T-helper 17 cell (primary cell): ENCODE measurements around the gene HLA-B. TPM values are rescaled to one million over a fixed set of nuclear protein-coding genes. Genes with fewer than 3 reads are reported as not detected.
"Not testable (repeated sequence)": the region's sequence is repeated elsewhere in the genome, so short reads cannot be mapped to it uniquely, and the experiment has no call there.

Experiments
- ATAC-seq: fragments of 150-1000 bp; cut with Tn5 transposase; 2 replicates; pipeline ENCODE4 v1.10.0; 2021; ENCODE audit warnings: mild to moderate bottlenecking, moderate library complexity
- DNase-seq, 3 donors: peaks; one replicate each; pipeline versions ENCODE4 v3.0.0 to v3.0.0-alpha.2; 2020 to 2021
- H3K9me3 ChIP-seq: one replicate; pipeline ENCODE4 v1.7.0; 2013; ENCODE audit warnings: low read length, mild to moderate bottlenecking; ENCODE audit not compliant: control insufficient read depth, poor library complexity, severe bottlenecking
- H3K27ac Mint-ChIP-seq: one replicate; pipeline ENCODE4 v1.8.0; 2022; ENCODE audit warnings: mild to moderate bottlenecking, moderate library complexity, mixed read lengths
- H3K27me3 Mint-ChIP-seq: one replicate; pipeline ENCODE4 v1.8.0; 2022; ENCODE audit warnings: mixed read lengths
- H3K36me3 Mint-ChIP-seq: one replicate; pipeline ENCODE4 v1.8.0; 2022; ENCODE audit warnings: low read depth, mixed read lengths
- H3K4me1 Mint-ChIP-seq: one replicate; pipeline ENCODE4 v1.8.0; 2022; ENCODE audit warnings: mild to moderate bottlenecking, mixed read lengths
- H3K4me3 Mint-ChIP-seq: one replicate; pipeline ENCODE4 v1.8.0; 2022; ENCODE audit warnings: mild to moderate bottlenecking, moderate library complexity, mixed read lengths
- total RNA-seq, 4 donors: library from RNA in 2 of 4; stranded (reverse) in 2 of 4; gene quantifications; one replicate each; pipeline ENCODE4 v1.2.3 and lab custom pipeline; 2022 to 2026

The HLA-B gene
- total RNA-seq, 2 donors from 2014 or later: 7,013 to 7,159 TPM

DNA sequence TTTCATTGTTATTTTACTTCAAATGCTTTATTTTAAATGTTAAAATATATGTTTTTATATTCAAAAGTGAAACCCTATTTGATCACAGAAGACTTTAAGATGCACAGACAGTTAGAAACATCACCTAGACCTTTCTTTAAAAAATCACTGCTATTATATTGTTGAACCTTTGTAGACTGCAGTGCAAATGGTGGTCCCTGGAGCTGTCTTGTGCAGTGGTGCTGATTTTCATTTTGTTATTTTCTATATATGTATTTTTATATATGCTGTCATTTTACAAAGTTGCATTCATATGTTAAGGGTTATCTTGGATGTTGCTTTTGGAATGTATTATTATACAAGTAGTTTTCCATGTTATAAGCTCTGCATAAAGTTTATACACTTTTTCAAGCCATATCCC, 18.7 kb upstream of the HLA-B start:
- Mint-ChIP-seq H3K4me1 (no peaks in the 10 kb centered on the region), H3K36me3 (peaks cover 3% of the 10 kb centered on the region), H3K27me3 (peaks cover 35% of the 10 kb centered on the region), H3K4me3 (no peak overlapping the region), H3K27ac (no peak overlapping the region)
- DNase-seq (no peak), ATAC-seq (no peak)
- no peaks in the 10 kb centered on the region for H3K9me3 ChIP-seq

GRCh38 chr6:31374118-31374517, 17.1 kb upstream of the HLA-B start:
- not testable (repeated sequence) for H3K36me3 Mint-ChIP-seq, DNase-seq, H3K9me3 ChIP-seq, H3K4me3 Mint-ChIP-seq, H3K27ac Mint-ChIP-seq, H3K4me1 Mint-ChIP-seq
- peaks cover 38% of the 10 kb centered on the region for H3K27me3 Mint-ChIP-seq
- ATAC-seq: peak; percentile 32

DNA sequence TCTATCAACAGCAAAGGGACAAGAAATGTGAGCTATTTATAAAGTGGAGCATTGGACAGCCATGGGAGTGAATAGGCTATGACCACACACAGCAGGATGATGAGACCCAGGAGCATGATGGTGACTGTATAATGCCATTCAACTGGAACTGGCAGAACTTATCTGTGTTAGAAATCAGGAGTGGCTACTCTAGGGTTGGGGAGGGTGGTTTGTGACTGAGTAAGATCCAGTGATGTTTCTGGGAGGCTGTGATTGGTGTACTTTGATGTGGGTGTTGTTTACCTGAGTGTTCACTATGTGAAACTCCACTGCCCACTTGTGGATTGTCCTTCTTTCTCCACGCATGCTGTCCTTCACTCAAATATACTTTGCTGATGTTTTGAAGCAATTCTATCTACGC, 11.5 kb upstream of the HLA-B start:
- Mint-ChIP-seq H3K4me1 (peaks cover 10% of the 10 kb centered on the region), H3K4me3 (no peak overlapping the region), H3K27me3 (peaks cover 24% of the 10 kb centered on the region), H3K36me3 (peaks cover 3% of the 10 kb centered on the region), H3K27ac (no peak overlapping the region)
- DNase-seq (no peak), ATAC-seq (no peak)
- H3K9me3 ChIP-seq: no peaks in the 10 kb centered on the region

GRCh38 chr6:31366693-31367470, 9.9 kb upstream of the HLA-B start:
- peak overlapping the region; percentile 84 for H3K4me3 Mint-ChIP-seq
- H3K27me3 Mint-ChIP-seq: peaks cover 24% of the 10 kb centered on the region
- H3K9me3 ChIP-seq: no peaks in the 10 kb centered on the region
- H3K27ac Mint-ChIP-seq: peak overlapping the region; percentile 83
- DNase-seq (peak; percentile 76 to 82 (median 81)), ATAC-seq (peak; percentile 99)
- peaks cover 10% of the 10 kb centered on the region for H3K4me1 Mint-ChIP-seq
- H3K36me3 Mint-ChIP-seq: no peaks in the 10 kb centered on the region

DNA sequence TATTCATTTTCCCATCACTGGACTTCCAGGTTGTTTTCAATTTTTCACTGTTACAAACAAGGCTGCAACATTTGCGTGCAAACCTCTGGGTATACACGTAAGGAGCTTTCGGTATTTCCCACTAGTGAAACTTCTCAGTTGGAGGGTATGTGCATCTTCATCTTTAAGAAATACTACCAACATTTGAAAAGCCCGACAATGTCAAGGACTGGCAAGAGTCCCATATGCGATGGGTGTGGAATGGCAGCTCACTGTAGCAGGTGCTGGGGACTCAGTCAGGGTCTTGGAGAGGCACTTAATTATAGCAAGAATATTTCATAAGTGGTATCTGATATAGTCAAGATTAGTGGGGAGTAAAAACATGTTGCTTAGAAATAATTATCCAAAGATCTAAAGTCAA, 8.9 kb upstream of the HLA-B start:
- peaks cover 24% of the 10 kb centered on the region for H3K27me3 Mint-ChIP-seq
- H3K27ac Mint-ChIP-seq: no peak overlapping the region
- H3K9me3 ChIP-seq: no peaks in the 10 kb centered on the region
- ATAC-seq (no peak), DNase-seq (no peak)
- H3K36me3 Mint-ChIP-seq: no peaks in the 10 kb centered on the region
- peaks cover 10% of the 10 kb centered on the region for H3K4me1 Mint-ChIP-seq
- H3K4me3 Mint-ChIP-seq: peak overlapping the region; percentile 49

DNA sequence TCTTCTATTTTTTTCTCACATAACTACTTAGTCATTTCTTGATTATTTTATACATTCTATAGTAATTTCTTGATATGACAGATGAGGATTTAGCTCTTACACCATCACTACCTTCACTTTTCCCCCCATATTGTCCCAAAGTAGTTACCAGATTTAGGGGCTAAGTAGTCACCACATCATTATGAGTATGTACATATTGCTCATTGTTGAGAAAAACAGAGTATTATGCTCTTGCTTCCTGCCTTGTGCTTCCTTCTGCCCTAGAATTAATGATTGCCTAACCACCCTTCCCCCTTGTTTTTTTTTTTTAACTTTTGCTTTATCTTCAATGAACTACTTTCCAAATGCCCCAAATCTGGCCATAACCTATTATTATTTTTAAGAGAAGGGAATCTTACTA, 6.8 kb upstream of the HLA-B start:
- no peak for DNase-seq
- Mint-ChIP-seq H3K4me1 (peaks cover 20% of the 10 kb centered on the region), H3K27me3 (peaks cover 9% of the 10 kb centered on the region), H3K4me3 (no peak overlapping the region), H3K27ac (no peak overlapping the region), H3K36me3 (no peaks in the 10 kb centered on the region)
- ATAC-seq: no peak
- H3K9me3 ChIP-seq: no peaks in the 10 kb centered on the region

DNA sequence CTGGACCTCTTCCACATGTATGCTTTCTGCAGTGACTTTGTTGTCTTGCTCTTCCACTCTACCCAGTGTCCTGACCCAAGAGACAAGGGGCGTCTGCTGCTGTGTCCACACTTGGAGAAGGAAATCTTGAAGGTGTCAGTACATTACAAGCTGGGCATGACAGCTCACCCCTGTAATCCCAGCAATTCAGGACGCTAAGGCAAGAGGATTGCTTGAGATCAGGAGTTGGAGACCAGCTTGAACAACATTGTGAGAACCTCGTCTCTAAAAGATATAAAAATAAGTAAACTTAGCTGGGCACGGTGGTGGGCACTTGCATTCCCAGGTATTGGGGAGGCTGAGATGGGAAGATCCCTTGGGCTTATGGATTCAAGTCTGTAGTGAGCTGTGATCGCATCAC, 5.8 kb upstream of the HLA-B start:
- no peak for DNase-seq
- H3K27me3 Mint-ChIP-seq: no peaks in the 10 kb centered on the region
- ATAC-seq: no peak
- peaks cover 3% of the 10 kb centered on the region for H3K36me3 Mint-ChIP-seq
- H3K9me3 ChIP-seq: no peaks in the 10 kb centered on the region
- H3K27ac Mint-ChIP-seq: no peak overlapping the region
- H3K4me1 Mint-ChIP-seq: peaks cover 31% of the 10 kb centered on the region
- H3K4me3 Mint-ChIP-seq: no peak overlapping the region

GRCh38 chr6:31359581-31359980, 2.6 kb upstream of the HLA-B start:
- ATAC-seq (no peak), DNase-seq (no peak)
- H3K36me3 Mint-ChIP-seq: peaks cover 12% of the 10 kb centered on the region
- no peaks in the 10 kb centered on the region for H3K27me3 Mint-ChIP-seq
- peak overlapping the region; percentile 12 for H3K4me3 Mint-ChIP-seq
- H3K9me3 ChIP-seq: no peaks in the 10 kb centered on the region
- H3K4me1 Mint-ChIP-seq: peaks cover 43% of the 10 kb centered on the region
- peak overlapping the region; percentile 100 for H3K27ac Mint-ChIP-seq

GRCh38 chr6:31358302-31358701, 1.3 kb upstream of the HLA-B start:
- Mint-ChIP-seq H3K27ac (peak overlapping the region; percentile 100), H3K4me3 (peak overlapping the region; percentile 91), H3K27me3 (no peaks in the 10 kb centered on the region), H3K36me3 (peaks cover 21% of the 10 kb centered on the region), H3K4me1 (peaks cover 49% of the 10 kb centered on the region)
- H3K9me3 ChIP-seq: no peaks in the 10 kb centered on the region
- no peak for ATAC-seq
- DNase-seq: no peak

DNA sequence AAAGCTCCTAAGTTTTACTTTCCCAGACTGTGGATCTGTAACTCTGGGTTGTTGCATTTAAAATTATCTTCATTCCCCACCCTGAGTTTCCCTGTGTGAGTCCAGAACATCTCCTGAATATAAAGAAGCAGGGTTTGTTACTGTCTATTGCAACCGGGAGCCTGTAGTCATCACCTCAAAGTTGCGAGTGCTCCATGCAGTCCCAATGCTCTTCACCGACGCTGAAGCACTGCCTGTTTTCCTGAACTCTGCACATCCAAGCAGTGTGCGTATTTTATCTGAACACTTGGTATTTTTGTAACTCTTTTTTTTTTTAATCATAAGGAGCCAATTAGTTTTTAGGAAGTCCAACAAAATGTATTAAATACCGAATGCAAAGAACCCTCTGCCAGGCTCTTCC, 907 bp upstream of the HLA-B start:
- Mint-ChIP-seq H3K27me3 (no peaks in the 10 kb centered on the region), H3K4me1 (peaks cover 54% of the 10 kb centered on the region), H3K27ac (peak overlapping the region; percentile 100), H3K4me3 (peak overlapping the region; percentile 91), H3K36me3 (peaks cover 22% of the 10 kb centered on the region)
- H3K9me3 ChIP-seq: no peaks in the 10 kb centered on the region
- no peak for ATAC-seq
- no peak for DNase-seq

DNA sequence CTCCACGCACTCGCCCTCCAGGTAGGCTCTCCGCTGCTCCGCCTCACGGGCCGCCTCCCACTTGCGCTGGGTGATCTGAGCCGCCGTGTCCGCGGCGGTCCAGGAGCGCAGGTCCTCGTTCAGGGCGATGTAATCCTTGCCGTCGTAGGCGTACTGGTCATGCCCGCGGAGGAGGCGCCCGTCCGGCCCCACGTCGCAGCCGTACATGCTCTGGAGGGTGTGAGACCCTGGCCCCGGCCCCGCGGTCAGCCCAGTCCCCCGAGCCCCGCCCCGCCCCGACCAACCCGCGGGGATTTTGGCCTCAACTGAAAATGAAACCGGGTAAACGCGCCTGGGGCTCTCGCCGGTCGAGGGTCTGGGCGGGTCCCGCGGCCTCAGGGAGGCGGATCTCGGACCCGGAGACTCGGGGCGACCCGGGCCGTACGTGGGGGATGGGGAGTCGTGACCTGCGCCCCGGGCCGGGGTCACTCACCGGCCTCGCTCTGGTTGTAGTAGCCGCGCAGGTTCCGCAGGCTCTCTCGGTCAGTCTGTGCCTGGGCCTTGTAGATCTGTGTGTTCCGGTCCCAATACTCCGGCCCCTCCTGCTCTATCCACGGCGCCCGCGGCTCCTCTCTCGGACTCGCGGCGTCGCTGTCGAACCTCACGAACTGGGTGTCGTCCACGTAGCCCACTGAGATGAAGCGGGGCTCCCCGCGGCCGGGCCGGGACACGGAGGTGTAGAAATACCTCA, 598 bp downstream of the HLA-B start:
- Mint-ChIP-seq H3K4me3 (peak overlapping the region; percentile 91), H3K4me1 (peaks cover 66% of the 10 kb centered on the region), H3K36me3 (peaks cover 29% of the 10 kb centered on the region)

DNA sequence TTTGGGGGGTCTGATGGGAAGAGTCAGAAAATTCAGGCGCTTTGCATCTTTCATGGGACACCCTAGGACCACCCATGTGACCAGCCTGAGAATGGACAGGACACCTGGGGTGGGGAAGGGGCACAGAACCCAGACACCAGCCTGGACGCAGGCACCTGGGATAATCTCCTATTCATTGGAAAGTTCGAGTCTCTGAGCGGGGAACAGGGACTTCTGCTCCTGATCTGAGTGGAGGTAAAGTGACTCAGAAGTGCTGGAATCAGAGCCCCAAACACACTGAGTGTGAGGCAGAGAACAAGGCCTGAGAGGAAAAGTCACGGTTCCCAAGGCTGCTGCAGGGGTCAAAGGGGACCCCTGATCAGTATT, 1.4 kb downstream of the HLA-B start:
- H3K36me3 Mint-ChIP-seq: peaks cover 29% of the 10 kb centered on the region
- peaks cover 72% of the 10 kb centered on the region for H3K4me1 Mint-ChIP-seq
- no peaks in the 10 kb centered on the region for H3K9me3 ChIP-seq
- H3K4me3 Mint-ChIP-seq: peak overlapping the region; percentile 91
- DNase-seq: no peak
- no peak for ATAC-seq
- peak overlapping the region; percentile 100 for H3K27ac Mint-ChIP-seq
- no peaks in the 10 kb centered on the region for H3K27me3 Mint-ChIP-seq

More for the DNA sequence above, 598 bp downstream of the HLA-B start:
- no peaks in the 10 kb centered on the region for H3K9me3 ChIP-seq
- DNase-seq (peak in 2 of 3 donors; percentile 19 to 29), ATAC-seq (peak; percentile 0)
- H3K27ac Mint-ChIP-seq: peak overlapping the region; percentile 100
- H3K27me3 Mint-ChIP-seq: no peaks in the 10 kb centered on the region

- Mint-ChIP-seq H3K27me3 (no peaks in the 10 kb centered on the region), H3K27ac (peak overlapping the region; percentile 100), H3K4me3 (peak overlapping the region; percentile 91), H3K4me1 (peaks cover 73% of the 10 kb centered on the region), H3K36me3 (peaks cover 29% of the 10 kb centered on the region)
- DNase-seq (no peak), ATAC-seq (no peak)
- no peaks in the 10 kb centered on the region for H3K9me3 ChIP-seq
These were observed 2.0 kb downstream of the HLA-B start for GRCh38 chr6:31354864-31355582.
